GM23248 (cell line): ENCODE data around the gene HPDL. TPM values are rescaled to one million over a fixed set of nuclear protein-coding genes. Genes with fewer than 3 reads are reported as not detected.
A peak's percentile ranks its signal among the peaks of the same experiment; 100 is the strongest.

Experiments
- DNase-seq: peaks from one replicate; pipeline ENCODE4 v3.0.0-alpha.2; 2015
- H2AFZ ChIP-seq: fragments of 200-600 bp; sonication (generic); 2 replicates; pipeline ENCODE4 v1.6.1; 2016; ENCODE audit warnings: antibody characterized with exemption
- H3F3A ChIP-seq: fragments of 200-600 bp; sonication (generic); 2 replicates; pipeline ENCODE4 v1.6.1; 2016; ENCODE audit warnings: mild to moderate bottlenecking, antibody characterized with exemption, mixed run types; ENCODE audit not compliant: insufficient read depth
- H3K27ac ChIP-seq: fragments of 200-600 bp; sonication (generic); 2 replicates; pipeline ENCODE4 v1.5.1; 2016; ENCODE audit warnings: mild to moderate bottlenecking
- H3K27me3 ChIP-seq: fragments of 200-600 bp; sonication (generic); replicated peaks from 2 replicates; pipeline ENCODE4 v1.6.1; 2016; ENCODE audit warnings: mild to moderate bottlenecking; ENCODE audit not compliant: insufficient read depth
- H3K36me3 ChIP-seq: fragments of 200-600 bp; sonication (generic); 2 replicates; pipeline ENCODE4 v1.6.1; 2016; ENCODE audit warnings: low read depth, mild to moderate bottlenecking
- H3K4me1 ChIP-seq: fragments of 200-600 bp; sonication (generic); 2 replicates; pipeline ENCODE4 v1.6.1; 2016; ENCODE audit warnings: mild to moderate bottlenecking; ENCODE audit not compliant: insufficient read depth
- H3K4me2 ChIP-seq: fragments of 200-600 bp; sonication (generic); one replicate; pipeline ENCODE4 v1.6.1; 2016; ENCODE audit warnings: mild to moderate bottlenecking; ENCODE audit not compliant: unreplicated experiment
- H3K4me3 ChIP-seq: fragments of 200-600 bp; sonication (generic); 2 replicates; pipeline ENCODE4 v1.5.1; 2016; ENCODE audit warnings: mild to moderate bottlenecking
- H3K79me2 ChIP-seq: fragments of 200-600 bp; sonication (generic); 2 replicates; pipeline ENCODE4 v1.6.1; 2016; ENCODE audit warnings: mild to moderate bottlenecking; ENCODE audit not compliant: insufficient read depth
- H3K9ac ChIP-seq: fragments of 200-600 bp; sonication (generic); 2 replicates; pipeline ENCODE4 v1.6.1; 2016; ENCODE audit warnings: mild to moderate bottlenecking
- H3K9me2 ChIP-seq: fragments of 200-600 bp; sonication (generic); 2 replicates; pipeline ENCODE4 v1.6.1; 2016; ENCODE audit warnings: mixed run types, mild to moderate bottlenecking, moderate library complexity; ENCODE audit not compliant: insufficient read depth
- H3K9me3 ChIP-seq: fragments of 200-600 bp; sonication (generic); one replicate; pipeline ENCODE4 v1.6.1; 2017; ENCODE audit warnings: low read depth
- H4K20me1 ChIP-seq: fragments of 200-600 bp; sonication (generic); 2 replicates; pipeline ENCODE4 v1.6.0; 2016; ENCODE audit not compliant: insufficient read depth
- EZH2 ChIP-seq: fragments of 200-600 bp; sonication (generic); IDR thresholded peaks from 2 replicates; pipeline ENCODE4 v1.6.1; 2018; ENCODE audit warnings: antibody characterized with exemption, mild to moderate bottlenecking; ENCODE audit not compliant: insufficient read depth, poor library complexity, severe bottlenecking
- EZH2phosphoT487 ChIP-seq: fragments of 200-600 bp; sonication (generic); IDR thresholded peaks from 2 replicates; pipeline ENCODE4 v1.6.1; 2018; ENCODE audit warnings: antibody characterized with exemption, moderate library complexity, mild to moderate bottlenecking, low read depth; ENCODE audit not compliant: insufficient read depth
- WGBS, 2 experiments: methylation state at CpG; one replicate each; pipeline ENCODE4 v1.1.6; 2015 to 2017; ENCODE audit warnings: low lambda C conversion rate in 2 of 2, low coverage in 1 of 2; ENCODE audit errors: missing lambda C conversion rate in 2 of 2; 5-methylcytosine and 5-hydroxymethylcytosine counted together
- in situ Hi-C: fragments of 300-500 bp; cut with MboI; formaldehyde crosslinking; loops from 2 replicates; pipeline ENCODE4 v1.15.0; 2020
- polyA plus RNA-seq: library from polyadenylated mRNA; unstranded; fragments of >200 nt; fragmentation: Nextera tagmentation; extraction: Ambion mirVana; gene quantifications from 2 replicates; pipeline ENCODE4 v1.2.1, GENCODE V29; 2016
- total RNA-seq: library from RNA; depleted of rRNA; stranded (reverse); fragments of >200 nt; shearing (Covaris generic); gene quantifications from 2 replicates; pipeline ENCODE4 v1.2.3, GENCODE V29; 2014

Gene HPDL
- total and polyA plus RNA-seq, 2 experiments from 2014 or later, result 1.2 to 3.7 TPM

DNA sequence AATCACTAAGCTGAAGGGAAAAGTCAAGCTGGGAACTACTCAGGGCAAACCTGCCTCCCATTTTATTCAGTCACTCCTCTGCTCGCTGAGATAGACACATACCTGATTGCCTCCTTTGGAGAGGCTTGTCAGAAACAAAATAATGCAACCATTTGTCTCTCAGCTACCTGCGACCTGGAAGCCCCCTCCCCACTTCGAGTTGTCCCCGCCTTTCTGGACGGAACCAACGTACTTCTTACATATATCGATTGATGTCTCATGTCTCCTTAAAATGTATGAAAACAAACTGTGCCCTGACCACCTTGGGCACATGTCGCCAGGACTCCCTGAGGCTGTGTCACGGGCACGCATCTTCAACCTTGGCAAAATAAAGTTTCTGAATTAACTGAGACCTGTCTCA is 21.5 kb upstream of the HPDL start:
- no peak for TF ChIP-seq EZH2
- TF ChIP-seq EZH2phosphoT487, result no peak
- H3K9me3 ChIP-seq, result no peaks in the 10 kb centered on the region
- no peaks in the 10 kb centered on the region for H3K36me3 ChIP-seq
- no peak for DNase-seq
- peaks cover 21% of the 10 kb centered on the region for H3K4me1 ChIP-seq
- WGBS, 2 experiments, result 85 to 87% methylated on average over 10 of the region's 10 CpGs
- H3K4me3 ChIP-seq, result no peak overlapping the region
- H3F3A ChIP-seq, result peaks cover 26% of the 10 kb centered on the region
- H2AFZ ChIP-seq, result no peak overlapping the region
- no peak overlapping the region for H3K27ac ChIP-seq
- in situ Hi-C loops, result loop anchor here (25.0 kb wide), 1 partner anchor 468 kb away; the partner anchor contains the start of gene PTCH2
- H3K9ac ChIP-seq, result no peak overlapping the region
- no peak overlapping the region for H3K4me2 ChIP-seq
- no peaks in the 10 kb centered on the region for H3K9me2 ChIP-seq
- H4K20me1 ChIP-seq, result no peaks in the 10 kb centered on the region
- no peaks in the 10 kb centered on the region for H3K27me3 ChIP-seq
- no peaks in the 10 kb centered on the region for H3K79me2 ChIP-seq

DNA sequence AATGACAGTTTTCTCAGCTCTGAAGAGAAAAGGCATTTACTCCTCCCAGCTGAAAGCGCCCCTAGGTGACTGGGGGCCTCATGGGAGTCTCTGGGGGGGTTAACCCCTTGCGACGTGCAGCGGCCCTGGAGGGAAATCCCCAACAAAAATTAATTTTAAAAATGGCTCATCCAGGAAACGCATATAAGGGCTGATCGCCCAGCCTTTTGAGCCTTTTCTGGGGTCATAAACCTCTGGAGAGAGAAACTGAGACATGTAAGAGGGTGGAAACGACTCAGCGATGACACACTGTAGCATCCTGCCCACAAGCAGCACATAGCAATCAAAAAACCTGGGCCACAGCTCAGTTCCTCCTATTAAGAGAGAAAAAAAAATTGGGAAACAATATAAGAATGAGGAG is 20.4 kb upstream of the HPDL start:
- Histone ChIP-seq H2AFZ (peak overlapping the region; percentile 83), H3K27ac (peak overlapping the region; percentile 51), H4K20me1 (no peaks in the 10 kb centered on the region), H3K9me3 (no peaks in the 10 kb centered on the region), H3K9me2 (no peaks in the 10 kb centered on the region), H3K9ac (peak overlapping the region; percentile 34), H3F3A (peaks cover 26% of the 10 kb centered on the region), H3K4me1 (peaks cover 21% of the 10 kb centered on the region), H3K36me3 (no peaks in the 10 kb centered on the region), H3K4me2 (peak overlapping the region; percentile 15), H3K27me3 (no peaks in the 10 kb centered on the region), H3K4me3 (peak overlapping the region; percentile 11; the same call in 1 of the 2 replicates), H3K79me2 (no peaks in the 10 kb centered on the region)
- DNase-seq, result peak; percentile 67
- in situ Hi-C loops, result loop anchor here (25.0 kb wide), 1 partner anchor 469 kb away; the partner anchor contains the start of gene PTCH2
- 8 to 14% methylated on average over 8 of the region's 8 CpGs for WGBS, 2 experiments
- no peak for TF ChIP-seq EZH2
- TF ChIP-seq EZH2phosphoT487, result no peak

DNA sequence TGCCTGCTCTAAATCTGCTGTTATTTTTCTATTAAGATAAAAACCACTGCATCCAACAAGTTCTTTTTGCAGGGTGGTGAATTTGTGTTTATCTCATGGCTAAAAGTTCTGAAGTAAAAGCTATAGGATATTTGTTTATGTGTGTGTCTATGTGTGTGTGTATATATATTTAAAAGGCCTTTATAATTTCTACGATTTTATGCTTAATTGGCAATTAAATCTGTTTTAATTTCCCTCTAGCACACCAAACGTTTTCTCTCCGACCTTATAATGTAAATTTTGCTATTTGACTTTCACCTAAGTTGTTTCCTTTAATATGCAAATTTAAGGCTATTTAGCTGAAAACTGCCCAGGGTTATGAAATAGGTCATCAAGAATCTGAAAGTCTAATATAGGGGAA is 19.8 kb upstream of the HPDL start:
- H4K20me1 ChIP-seq, result no peaks in the 10 kb centered on the region
- WGBS, 2 experiments, result 65 to 70% methylated on average over 3 of the region's 3 CpGs
- TF ChIP-seq EZH2 (no peak), EZH2phosphoT487 (no peak)
- H3K27ac ChIP-seq, result peak overlapping the region; percentile 51
- no peaks in the 10 kb centered on the region for H3K9me3 ChIP-seq
- peaks cover 21% of the 10 kb centered on the region for H3K4me1 ChIP-seq
- no peaks in the 10 kb centered on the region for H3K9me2 ChIP-seq
- peak overlapping the region; percentile 34 for H3K9ac ChIP-seq
- peaks cover 26% of the 10 kb centered on the region for H3F3A ChIP-seq
- in situ Hi-C loops, result loop anchor here (25.0 kb wide), 1 partner anchor 470 kb away; the partner anchor contains the start of gene PTCH2
- no peaks in the 10 kb centered on the region for H3K27me3 ChIP-seq
- H3K79me2 ChIP-seq, result no peaks in the 10 kb centered on the region
- H2AFZ ChIP-seq, result peak overlapping the region; percentile 83
- peak overlapping the region; percentile 15 for H3K4me2 ChIP-seq
- DNase-seq, result no peak
- H3K4me3 ChIP-seq, result no peak overlapping the region
- no peaks in the 10 kb centered on the region for H3K36me3 ChIP-seq

DNA sequence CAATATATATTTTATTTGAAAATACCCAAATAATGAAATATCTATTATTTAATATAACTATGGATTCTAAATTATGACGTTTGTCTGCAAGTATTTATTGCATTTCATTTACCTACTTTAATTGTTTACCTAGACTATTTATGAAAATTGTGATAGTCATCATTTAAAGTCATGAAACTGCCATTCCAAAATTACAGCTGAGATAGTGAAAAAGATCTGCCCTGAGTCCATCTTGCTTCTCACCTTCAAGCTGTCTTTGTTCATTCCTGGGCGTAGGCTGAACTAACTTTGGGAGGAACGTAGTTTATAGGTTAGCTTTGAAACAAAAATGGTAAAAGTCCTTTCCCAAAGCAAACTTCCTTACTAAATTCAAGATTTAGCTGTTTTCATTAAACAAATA is 12.4 kb upstream of the HPDL start:
- Histone ChIP-seq H3K9ac (no peak overlapping the region), H4K20me1 (no peaks in the 10 kb centered on the region), H3K36me3 (no peaks in the 10 kb centered on the region), H3K4me1 (no peaks in the 10 kb centered on the region), H3K27me3 (no peaks in the 10 kb centered on the region), H3K9me3 (no peaks in the 10 kb centered on the region), H3F3A (no peaks in the 10 kb centered on the region), H3K79me2 (no peaks in the 10 kb centered on the region), H3K4me2 (no peak overlapping the region), H3K4me3 (no peak overlapping the region), H3K9me2 (no peaks in the 10 kb centered on the region), H3K27ac (no peak overlapping the region), H2AFZ (no peak overlapping the region)
- 69 to 79% methylated on average over 3 of the region's 3 CpGs for WGBS, 2 experiments
- no peak for DNase-seq
- TF ChIP-seq EZH2phosphoT487 (no peak), EZH2 (no peak)
- in situ Hi-C loops, result loop anchor here (25.0 kb wide), 1 partner anchor 477 kb away; the partner anchor contains the start of gene PTCH2

DNA sequence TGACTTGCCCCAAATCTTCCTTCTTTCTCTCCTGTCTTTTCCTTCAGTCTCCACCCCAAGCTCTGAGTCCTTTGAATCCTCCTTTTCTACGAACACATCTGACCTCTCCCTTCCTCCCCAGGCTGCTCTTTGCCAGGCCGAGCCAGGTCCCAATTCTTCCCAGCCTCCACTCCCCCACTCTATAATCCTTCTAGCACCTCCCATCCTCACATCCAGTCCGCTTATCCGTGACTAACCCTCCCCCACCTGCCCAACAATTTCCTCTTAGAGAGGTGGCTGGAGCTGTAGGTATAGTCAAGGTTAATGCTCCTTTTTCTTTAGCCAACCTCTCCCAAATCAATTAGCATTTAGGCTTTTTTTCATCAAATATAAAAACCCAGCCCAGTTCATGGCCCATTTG is 9.5 kb upstream of the HPDL start:
- no peak for DNase-seq
- Histone ChIP-seq H3K4me3 (no peak overlapping the region), H3K27me3 (no peaks in the 10 kb centered on the region), H4K20me1 (no peaks in the 10 kb centered on the region), H3K9me2 (no peaks in the 10 kb centered on the region), H2AFZ (no peak overlapping the region), H3K4me1 (no peaks in the 10 kb centered on the region), H3K79me2 (no peaks in the 10 kb centered on the region), H3F3A (no peaks in the 10 kb centered on the region), H3K27ac (no peak overlapping the region), H3K9me3 (no peaks in the 10 kb centered on the region), H3K9ac (no peak overlapping the region), H3K36me3 (no peaks in the 10 kb centered on the region), H3K4me2 (no peak overlapping the region)
- in situ Hi-C loops, result loop anchor here (25.0 kb wide), 1 partner anchor 480 kb away; the partner anchor contains the start of gene PTCH2
- 44 to 45% methylated on average over 4 of the region's 4 CpGs for WGBS, 2 experiments
- TF ChIP-seq EZH2phosphoT487, result no peak
- TF ChIP-seq EZH2, result no peak
